ENCODE results near the gene IFIT2.

GRCh38 chr10:89281606-89282395, 20.0 kb upstream of the IFIT2 start:
- no peak for TF ChIP-seq CTCF (IDR thresholded peaks at IDR 0.05)
- TF ChIP-seq POLR2A (IDR thresholded peaks at IDR 0.05) = no peak

All from esophagus squamous epithelium (tissue), 4 donors.